ENCODE results near the gene ERO1B.
A peak's percentile ranks its signal among the peaks of the same experiment; 100 is the strongest.

ERO1B gene

GRCh38 chr1:236304682-236305081 lies 22.9 kb upstream of the ERO1B start:
- peaks cover 15% of the 10 kb centered on the region; the same call in 1 of the 2 replicates for H3K4me1 ChIP-seq (ENCODE audit: low read length)
- no peak overlapping the region for H2AFZ ChIP-seq (ENCODE audit: low read depth, low read length)
- H3K4me3 ChIP-seq (ENCODE audit: low read length): no peak overlapping the region
- H3K9ac ChIP-seq (ENCODE audit: low read length): no peak overlapping the region
- no peaks in the 10 kb centered on the region for H3K79me2 ChIP-seq (ENCODE audit: low read length)
- no peak overlapping the region for H3K27ac ChIP-seq (ENCODE audit: low read length)
- TF ChIP-seq, protein P1, sequence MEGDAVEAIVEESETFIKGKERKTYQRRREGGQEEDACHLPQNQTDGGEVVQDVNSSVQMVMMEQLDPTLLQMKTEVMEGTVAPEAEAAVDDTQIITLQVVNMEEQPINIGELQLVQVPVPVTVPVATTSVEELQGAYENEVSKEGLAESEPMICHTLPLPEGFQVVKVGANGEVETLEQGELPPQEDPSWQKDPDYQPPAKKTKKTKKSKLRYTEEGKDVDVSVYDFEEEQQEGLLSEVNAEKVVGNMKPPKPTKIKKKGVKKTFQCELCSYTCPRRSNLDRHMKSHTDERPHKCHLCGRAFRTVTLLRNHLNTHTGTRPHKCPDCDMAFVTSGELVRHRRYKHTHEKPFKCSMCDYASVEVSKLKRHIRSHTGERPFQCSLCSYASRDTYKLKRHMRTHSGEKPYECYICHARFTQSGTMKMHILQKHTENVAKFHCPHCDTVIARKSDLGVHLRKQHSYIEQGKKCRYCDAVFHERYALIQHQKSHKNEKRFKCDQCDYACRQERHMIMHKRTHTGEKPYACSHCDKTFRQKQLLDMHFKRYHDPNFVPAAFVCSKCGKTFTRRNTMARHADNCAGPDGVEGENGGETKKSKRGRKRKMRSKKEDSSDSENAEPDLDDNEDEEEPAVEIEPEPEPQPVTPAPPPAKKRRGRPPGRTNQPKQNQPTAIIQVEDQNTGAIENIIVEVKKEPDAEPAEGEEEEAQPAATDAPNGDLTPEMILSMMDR (IDR thresholded peaks at IDR 0.05; ENCODE audit: low read depth, low read length): no peak
- no peak for TF ChIP-seq EZH2phosphoT487 (IDR thresholded peaks at IDR 0.05; ENCODE audit: low read depth)
- H3K27me3 ChIP-seq (ENCODE audit: low read depth, low read length): no peaks in the 10 kb centered on the region
- H4K20me1 ChIP-seq (ENCODE audit: insufficient read depth, low read length): no peaks in the 10 kb centered on the region
- no peaks in the 10 kb centered on the region for H3K9me3 ChIP-seq (ENCODE audit: insufficient read depth, low read length)
- H3K36me3 ChIP-seq (replicated peaks; ENCODE audit: low read depth, low read length): no peaks in the 10 kb centered on the region
- H3K4me2 ChIP-seq (ENCODE audit: low read length): no peak overlapping the region

GRCh38 chr1:236303675-236304074 lies 21.9 kb upstream of the ERO1B start:
- no peak overlapping the region for H3K4me2 ChIP-seq (ENCODE audit: low read length)
- peaks cover 15% of the 10 kb centered on the region; the same call in 1 of the 2 replicates for H3K4me1 ChIP-seq (ENCODE audit: low read length)
- no peaks in the 10 kb centered on the region for H4K20me1 ChIP-seq (ENCODE audit: insufficient read depth, low read length)
- H3K9ac ChIP-seq (ENCODE audit: low read length): no peak overlapping the region
- no peak overlapping the region for H3K27ac ChIP-seq (ENCODE audit: low read length)
- no peak overlapping the region for H3K4me3 ChIP-seq (ENCODE audit: low read length)
- H3K9me3 ChIP-seq (ENCODE audit: insufficient read depth, low read length): no peaks in the 10 kb centered on the region
- no peaks in the 10 kb centered on the region for H3K79me2 ChIP-seq (ENCODE audit: low read length)
- no peaks in the 10 kb centered on the region for H3K36me3 ChIP-seq (replicated peaks; ENCODE audit: low read depth, low read length)
- H2AFZ ChIP-seq (ENCODE audit: low read depth, low read length): peak overlapping the region; percentile 14; the same call in 1 of the 2 replicates
- no peaks in the 10 kb centered on the region for H3K27me3 ChIP-seq (ENCODE audit: low read depth, low read length)
- TF ChIP-seq EZH2phosphoT487 (IDR thresholded peaks at IDR 0.05; ENCODE audit: low read depth): no peak
- TF ChIP-seq, protein P1 (IDR thresholded peaks at IDR 0.05; ENCODE audit: low read depth, low read length): peak; percentile 40; the same call in 1 of the 2 replicates

DNA sequence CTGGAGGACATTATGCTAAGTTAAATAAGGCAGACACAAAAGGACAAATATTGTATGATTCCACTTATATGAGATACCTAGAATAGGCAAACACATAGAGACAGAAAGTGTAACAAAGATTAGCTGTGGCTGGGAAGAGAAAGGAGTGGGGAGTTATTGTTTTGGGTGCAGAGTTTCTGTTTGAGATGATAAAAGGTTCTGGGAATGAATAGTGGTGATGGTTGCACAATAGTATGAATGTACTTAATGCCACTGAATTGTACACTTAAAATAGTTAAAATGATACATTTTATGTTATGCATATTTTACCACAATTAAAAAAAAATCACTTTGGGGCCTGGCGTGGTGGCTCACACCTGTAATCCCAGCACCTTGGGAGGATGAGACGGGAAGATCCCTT lies 21.2 kb upstream of the ERO1B start:
- TF ChIP-seq, protein P1 (IDR thresholded peaks at IDR 0.05; ENCODE audit: low read depth, low read length): no peak
- TF ChIP-seq EZH2phosphoT487 (IDR thresholded peaks at IDR 0.05; ENCODE audit: low read depth): no peak

GRCh38 chr1:236301958-236302335 lies 20.2 kb upstream of the ERO1B start:
- H3K4me1 ChIP-seq (ENCODE audit: low read length): peaks cover 15% of the 10 kb centered on the region; the same call in 1 of the 2 replicates
- no peaks in the 10 kb centered on the region for H4K20me1 ChIP-seq (ENCODE audit: insufficient read depth, low read length)
- no peak overlapping the region for H3K4me3 ChIP-seq (ENCODE audit: low read length)
- H3K27me3 ChIP-seq (ENCODE audit: low read depth, low read length): no peaks in the 10 kb centered on the region
- no peaks in the 10 kb centered on the region for H3K9me3 ChIP-seq (ENCODE audit: insufficient read depth, low read length)
- no peak overlapping the region for H3K9ac ChIP-seq (ENCODE audit: low read length)
- H3K4me2 ChIP-seq (ENCODE audit: low read length): peak overlapping the region; percentile 36
- no peaks in the 10 kb centered on the region for H3K79me2 ChIP-seq (ENCODE audit: low read length)
- TF ChIP-seq, protein P1 (IDR thresholded peaks at IDR 0.05; ENCODE audit: low read depth, low read length): no peak
- no peak for TF ChIP-seq EZH2phosphoT487 (IDR thresholded peaks at IDR 0.05; ENCODE audit: low read depth)
- no peaks in the 10 kb centered on the region for H3K36me3 ChIP-seq (replicated peaks; ENCODE audit: low read depth, low read length)
- H2AFZ ChIP-seq (ENCODE audit: low read depth, low read length): no peak overlapping the region
- H3K27ac ChIP-seq (ENCODE audit: low read length): no peak overlapping the region

More for the DNA sequence above, 21.2 kb upstream of the ERO1B start:
- no peaks in the 10 kb centered on the region for H3K27me3 ChIP-seq (ENCODE audit: low read depth, low read length)
- no peaks in the 10 kb centered on the region for H3K9me3 ChIP-seq (ENCODE audit: insufficient read depth, low read length)
- no peak overlapping the region for H3K4me3 ChIP-seq (ENCODE audit: low read length)
- no peak overlapping the region for H3K4me2 ChIP-seq (ENCODE audit: low read length)
- no peaks in the 10 kb centered on the region for H3K79me2 ChIP-seq (ENCODE audit: low read length)
- H4K20me1 ChIP-seq (ENCODE audit: insufficient read depth, low read length): no peaks in the 10 kb centered on the region
- H3K36me3 ChIP-seq (replicated peaks; ENCODE audit: low read depth, low read length): no peaks in the 10 kb centered on the region
- H2AFZ ChIP-seq (ENCODE audit: low read depth, low read length): no peak overlapping the region
- no peak overlapping the region for H3K27ac ChIP-seq (ENCODE audit: low read length)
- peaks cover 15% of the 10 kb centered on the region; the same call in 1 of the 2 replicates for H3K4me1 ChIP-seq (ENCODE audit: low read length)
- H3K9ac ChIP-seq (ENCODE audit: low read length): no peak overlapping the region

Data from OCI-LY3 (cell line).